Measurements from ENCODE around the gene NSRP1.
"Not testable (repeated sequence)": the region's sequence is repeated elsewhere in the genome, so short reads cannot be mapped to it uniquely, and the experiment has no call there.

Gene NSRP1

GRCh38 chr17:30124273-30124796, 7.7 kb downstream of the NSRP1 start:
- no peak for DNase-seq

- DNase-seq, result no peak
Observed at GRCh38 chr17:30130121-30130520, 13.5 kb downstream of the NSRP1 start.

DNA sequence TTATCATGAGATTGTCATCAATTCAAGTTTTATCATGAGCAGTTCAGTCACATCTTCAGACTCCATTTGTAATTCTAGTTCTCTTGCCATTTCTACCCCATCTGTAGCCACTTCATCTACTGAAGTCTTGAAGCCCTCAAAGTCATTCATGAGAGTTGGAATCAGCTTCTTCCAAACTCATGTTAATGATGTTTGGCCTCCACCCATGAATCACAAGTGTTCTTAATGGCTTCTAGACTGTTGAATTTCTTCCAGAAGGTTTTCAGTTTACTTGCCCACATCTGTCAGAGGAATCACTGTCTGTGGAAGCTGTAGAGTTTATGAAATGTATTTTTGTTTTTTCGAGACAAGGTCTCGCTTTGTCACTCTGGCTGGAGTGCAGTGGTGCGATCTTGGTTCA, 16.0 kb downstream of the NSRP1 start:
- no peak for DNase-seq

GRCh38 chr17:30133197-30133596, 16.6 kb downstream of the NSRP1 start:
- DNase-seq, result no peak

- DNase-seq, result no peak
Observed at GRCh38 chr17:30134551-30134950, 17.9 kb downstream of the NSRP1 start.

DNA sequence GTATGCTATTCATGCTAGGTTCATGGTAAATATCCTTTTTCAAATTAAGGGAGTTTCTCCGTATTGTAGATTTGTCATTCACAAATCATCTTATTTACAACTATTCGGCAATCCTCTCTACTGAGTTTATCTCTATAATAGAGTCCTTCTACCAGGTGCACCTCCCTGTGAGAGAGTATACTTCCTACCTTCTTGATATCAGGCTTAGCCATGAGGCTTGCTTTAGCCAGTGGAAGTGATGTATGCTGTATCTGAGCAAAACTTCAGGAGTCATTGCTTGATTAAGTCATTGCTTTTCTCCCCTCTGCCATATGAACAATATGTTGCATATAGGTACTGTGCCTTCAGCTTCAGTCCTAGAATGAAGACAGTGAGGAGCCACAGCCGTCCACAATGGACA, 20.5 kb downstream of the NSRP1 start:
- no peak for DNase-seq

DNA sequence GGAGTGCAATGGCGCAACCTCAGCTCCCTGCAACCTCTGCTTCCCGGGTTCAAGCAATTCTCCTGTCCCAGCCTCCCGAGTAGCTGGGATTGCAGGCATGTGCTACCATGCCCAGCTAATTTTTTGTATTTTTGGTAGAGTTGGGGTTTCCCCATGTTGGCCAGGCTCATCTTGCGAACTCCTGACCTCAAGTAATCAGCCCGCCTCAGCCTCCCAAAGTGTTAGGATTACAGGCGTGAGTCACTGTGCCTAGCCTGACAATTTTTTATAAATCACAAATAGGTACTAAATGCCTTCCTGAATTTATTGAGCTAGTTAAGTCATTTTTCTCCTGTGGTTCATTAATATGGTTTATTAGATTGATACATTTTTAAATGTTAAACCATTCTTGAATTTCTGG, 31.2 kb downstream of the NSRP1 start:
- not testable (repeated sequence) for DNase-seq

DNA sequence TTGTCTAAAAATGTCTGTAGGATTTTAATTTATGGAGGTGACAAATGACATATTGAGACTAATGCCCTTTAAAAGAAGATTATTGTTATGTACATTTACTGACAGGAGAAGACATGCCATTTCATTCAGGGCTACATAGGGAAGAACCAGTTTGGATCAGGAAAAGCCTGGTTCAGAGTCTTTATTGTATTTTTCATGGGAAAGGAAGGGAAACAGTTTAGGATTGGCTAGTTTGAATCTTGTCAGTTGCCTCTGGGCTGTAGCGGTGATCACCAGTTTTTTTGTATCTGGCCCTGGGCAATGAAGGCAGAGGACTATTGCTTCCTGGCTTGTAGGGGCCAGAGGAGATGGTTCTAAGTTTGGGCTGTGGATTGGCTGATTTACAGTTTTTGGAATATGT, 31.8 kb downstream of the NSRP1 start:
- DNase-seq, result no peak

DNA sequence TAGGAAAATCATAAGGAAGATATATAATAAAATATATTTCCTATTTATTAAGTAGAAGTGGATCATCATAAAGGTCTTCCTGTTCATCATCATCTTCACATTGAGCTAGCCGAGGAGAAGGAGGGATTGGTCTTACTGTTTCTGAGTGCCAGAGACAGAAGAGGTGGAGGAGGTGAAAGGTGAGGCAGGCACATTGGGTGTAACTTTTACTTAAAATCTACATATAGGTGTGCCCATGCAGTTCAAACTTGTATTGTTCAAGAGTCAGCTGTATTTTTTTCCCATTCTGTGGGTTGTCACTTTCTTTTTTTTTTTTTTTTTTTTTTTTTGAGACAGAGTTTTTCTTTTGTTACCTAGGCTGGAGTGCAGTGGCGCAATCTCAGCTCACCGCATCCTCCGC, 34.9 kb downstream of the NSRP1 start:
- DNase-seq, result no peak

DNA sequence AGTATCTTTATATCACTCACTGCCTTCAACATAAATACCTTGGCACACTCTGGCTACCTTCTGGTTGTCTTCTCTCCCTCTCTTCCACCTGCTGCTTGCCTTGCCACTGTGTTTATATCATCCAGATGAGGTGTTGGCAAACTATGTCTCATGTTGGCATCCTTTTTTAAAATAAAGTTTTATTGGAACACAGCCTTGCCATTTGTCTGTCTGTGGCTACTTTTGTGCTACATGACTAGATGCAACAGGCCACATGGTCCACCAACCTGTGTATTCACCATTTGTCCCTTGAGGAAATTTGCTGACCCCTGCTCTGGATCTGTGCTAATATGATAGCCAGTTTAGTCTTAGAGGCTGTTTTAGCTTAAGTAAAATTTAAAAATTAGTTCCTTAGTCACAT, 36.8 kb downstream of the NSRP1 start:
- no peak for DNase-seq

DNA sequence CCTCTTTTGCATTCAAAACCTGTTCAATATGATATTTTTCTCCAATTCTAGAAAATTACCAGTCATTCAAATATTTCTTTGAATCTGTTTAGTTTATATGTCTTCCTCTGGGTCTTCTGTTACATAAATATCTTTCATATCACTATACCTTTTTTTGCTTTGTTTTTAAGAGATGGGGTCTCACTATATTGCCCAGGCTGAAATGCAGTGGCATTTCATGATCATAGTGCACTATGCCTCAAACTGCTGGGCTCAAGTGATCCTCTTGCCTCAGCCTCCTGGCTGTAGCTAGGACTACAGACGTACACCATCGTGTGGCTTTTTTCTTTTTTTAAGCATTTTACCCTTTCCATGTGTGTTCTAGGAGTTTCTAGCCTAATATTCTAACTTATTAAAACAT, 38.8 kb downstream of the NSRP1 start:
- no peak for DNase-seq

GRCh38 chr17:30158896-30159625, 42.4 kb downstream of the NSRP1 start:
- no peak for DNase-seq

- no peak for DNase-seq
Observed at GRCh38 chr17:30160419-30161172, 44.0 kb downstream of the NSRP1 start.

GRCh38 chr17:30161601-30162000, 45.0 kb downstream of the NSRP1 start:
- no peak for DNase-seq

GRCh38 chr17:30164531-30164930, 47.9 kb downstream of the NSRP1 start:
- no peak for DNase-seq

- no peak for DNase-seq
Observed at GRCh38 chr17:30165147-30165546, 48.5 kb downstream of the NSRP1 start.

DNA sequence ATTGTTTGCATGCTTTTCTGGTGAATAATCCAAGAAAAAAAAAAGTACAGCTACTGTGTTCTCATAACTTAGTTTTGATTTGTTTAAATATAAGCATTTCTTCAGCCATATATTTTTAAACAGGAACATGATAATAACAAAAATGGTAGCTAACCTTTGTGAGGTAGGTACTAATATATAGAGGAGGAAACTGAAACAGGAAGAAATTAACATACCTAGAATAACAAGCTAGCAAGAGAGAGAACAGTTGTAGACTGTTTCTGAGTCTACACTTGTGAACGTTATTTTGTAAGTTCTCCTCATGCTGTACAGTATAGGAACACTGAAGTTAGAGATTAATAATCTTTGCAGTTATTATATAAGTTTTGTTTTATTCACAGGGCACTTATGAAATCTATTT, 49.3 kb downstream of the NSRP1 start:
- DNase-seq, result no peak

- DNase-seq, result no peak
Observed at GRCh38 chr17:30170415-30170987, 53.9 kb downstream of the NSRP1 start.

DNA sequence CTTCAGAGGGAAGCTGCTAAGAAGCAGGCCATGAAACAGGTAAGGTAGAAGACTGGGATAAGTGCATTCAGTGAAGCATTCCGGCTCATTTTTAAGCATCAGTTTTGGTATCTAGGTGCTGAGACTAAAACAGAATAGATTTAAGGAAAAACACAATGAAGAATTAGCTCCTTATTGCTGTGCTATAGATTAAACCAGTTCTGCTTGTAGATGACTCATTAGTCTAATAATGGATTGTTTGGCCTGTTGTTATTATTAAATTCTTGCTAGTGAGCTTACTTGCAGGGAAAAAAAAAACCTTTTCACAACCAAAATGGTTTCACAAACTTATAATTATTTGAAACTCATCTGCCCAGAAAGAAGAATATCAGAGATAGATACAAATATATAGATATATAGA, 55.9 kb downstream of the NSRP1 start:
- no peak for DNase-seq

DNA sequence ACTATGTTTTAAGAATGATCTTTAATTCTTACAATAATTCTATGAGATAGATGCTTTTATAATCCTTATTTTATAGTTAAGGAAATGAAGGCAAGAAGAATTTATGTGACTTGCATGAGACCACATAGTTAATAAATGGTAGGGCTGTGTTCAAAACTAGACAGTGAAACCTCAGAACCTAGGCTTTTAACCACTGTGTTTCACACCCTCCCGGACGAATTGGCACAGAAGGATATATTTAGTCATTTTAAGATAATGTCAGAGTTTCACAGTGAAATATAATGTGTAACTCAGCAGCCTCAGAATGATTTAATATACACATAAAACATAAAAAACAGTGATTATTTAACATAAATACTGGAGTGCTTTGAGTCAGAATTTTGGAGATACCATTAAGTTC, 57.0 kb downstream of the NSRP1 start:
- no peak for DNase-seq

DNA sequence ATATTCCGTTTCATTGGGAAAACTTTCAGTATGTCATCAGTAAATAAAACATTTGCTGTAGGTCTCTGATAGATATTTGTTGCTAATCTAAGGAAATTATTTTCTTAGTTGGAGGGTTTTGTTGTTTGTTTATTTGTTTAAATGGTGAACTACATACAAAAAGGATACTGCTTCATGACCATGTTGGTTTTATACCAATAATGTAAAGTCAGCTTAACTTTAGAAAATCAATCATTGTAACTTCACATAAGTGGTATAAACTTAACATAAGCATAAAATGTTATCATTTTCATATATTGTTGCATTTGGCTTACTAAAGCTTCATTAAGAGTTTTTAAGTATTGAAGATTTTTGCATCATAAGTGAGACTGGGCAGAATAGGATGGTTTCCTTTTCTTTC, 57.9 kb downstream of the NSRP1 start:
- DNase-seq, result no peak

DNA sequence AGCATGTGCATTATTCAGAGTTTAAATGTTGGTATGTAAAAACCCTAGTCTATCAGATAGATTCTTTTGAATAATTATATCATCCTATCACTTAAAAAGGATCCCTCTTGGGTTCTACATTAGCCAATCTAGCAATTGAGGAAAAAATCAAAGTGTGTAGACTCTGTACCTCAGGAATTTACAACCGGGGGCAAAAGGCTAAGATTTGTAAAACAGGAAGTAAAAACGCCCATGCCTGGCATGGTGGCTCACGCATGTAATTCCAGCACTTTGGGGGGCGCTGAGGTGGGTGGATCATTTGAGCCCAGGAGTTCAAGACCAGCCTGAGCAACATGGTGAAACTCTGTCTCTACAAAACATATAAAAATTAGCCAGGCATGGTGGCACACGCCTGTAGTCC, 60.2 kb downstream of the NSRP1 start:
- DNase-seq, result no peak

GRCh38 chr17:30186761-30187160, 70.1 kb downstream of the NSRP1 start:
- DNase-seq, result no peak

GRCh38 chr17:30187573-30187972, 71.0 kb downstream of the NSRP1 start:
- DNase-seq, result no peak
